ENCODE data around the gene APLN.

APLN gene

DNA sequence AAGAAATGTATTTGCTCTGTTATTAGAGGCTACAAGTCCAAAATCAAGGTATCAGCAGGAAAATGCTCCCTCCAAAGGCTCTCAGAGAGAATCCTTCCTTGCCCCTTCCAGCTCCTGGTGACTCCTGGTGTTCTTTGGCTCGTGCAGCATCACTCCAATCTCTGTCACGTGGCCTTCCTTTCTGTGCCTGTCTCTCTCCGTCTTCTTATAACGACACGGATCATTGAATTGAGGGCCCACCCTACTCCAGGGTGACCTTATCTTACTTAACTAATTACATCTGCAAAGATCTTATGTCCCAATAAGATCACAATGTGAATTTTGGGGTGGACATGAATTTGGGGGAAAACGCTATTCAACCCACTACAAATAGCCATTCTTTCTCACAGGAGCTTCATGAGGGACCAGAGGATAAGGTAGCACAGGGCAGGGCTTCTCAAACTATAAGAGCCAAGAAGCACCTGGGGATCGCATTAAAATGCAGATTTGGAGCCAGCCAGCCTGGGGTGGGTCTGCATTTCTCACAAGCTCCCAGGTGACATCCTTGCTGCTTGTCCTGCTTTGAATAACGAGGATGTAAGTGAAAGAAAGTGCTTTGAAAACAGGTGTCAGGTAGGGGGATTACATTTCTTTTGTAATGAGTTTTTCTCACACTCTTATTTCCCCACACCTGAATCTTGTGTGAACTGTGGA lies 41.9 kb upstream of the APLN start:
- Histone ChIP-seq H3K27ac (ENCODE audit: low read depth, low read length) (no peak overlapping the region), H3K79me2 (ENCODE audit: control insufficient read depth, low read length) (no peaks in the 10 kb centered on the region), H3K4me3 (ENCODE audit: low read length) (no peak overlapping the region), H3K9me2 (replicated peaks; ENCODE audit: control insufficient read depth, low read length) (no peaks in the 10 kb centered on the region), H3K4me1 (ENCODE audit: control insufficient read depth, low read length) (no peaks in the 10 kb centered on the region), H3K4me2 (ENCODE audit: low read length) (no peak overlapping the region), H3K27me3 (ENCODE audit: control insufficient read depth, low read length) (no peaks in the 10 kb centered on the region), H4K20me1 (ENCODE audit: control insufficient read depth, insufficient read depth, low read depth, low read length) (no peaks in the 10 kb centered on the region), H3F3A (ENCODE audit: control insufficient read depth, insufficient read depth) (no peaks in the 10 kb centered on the region), H3K9me3 (ENCODE audit: control insufficient read depth, insufficient read depth, low read length) (no peaks in the 10 kb centered on the region), H3K36me3 (ENCODE audit: control insufficient read depth, low read length) (no peaks in the 10 kb centered on the region)
- TF ChIP-seq, protein P1, sequence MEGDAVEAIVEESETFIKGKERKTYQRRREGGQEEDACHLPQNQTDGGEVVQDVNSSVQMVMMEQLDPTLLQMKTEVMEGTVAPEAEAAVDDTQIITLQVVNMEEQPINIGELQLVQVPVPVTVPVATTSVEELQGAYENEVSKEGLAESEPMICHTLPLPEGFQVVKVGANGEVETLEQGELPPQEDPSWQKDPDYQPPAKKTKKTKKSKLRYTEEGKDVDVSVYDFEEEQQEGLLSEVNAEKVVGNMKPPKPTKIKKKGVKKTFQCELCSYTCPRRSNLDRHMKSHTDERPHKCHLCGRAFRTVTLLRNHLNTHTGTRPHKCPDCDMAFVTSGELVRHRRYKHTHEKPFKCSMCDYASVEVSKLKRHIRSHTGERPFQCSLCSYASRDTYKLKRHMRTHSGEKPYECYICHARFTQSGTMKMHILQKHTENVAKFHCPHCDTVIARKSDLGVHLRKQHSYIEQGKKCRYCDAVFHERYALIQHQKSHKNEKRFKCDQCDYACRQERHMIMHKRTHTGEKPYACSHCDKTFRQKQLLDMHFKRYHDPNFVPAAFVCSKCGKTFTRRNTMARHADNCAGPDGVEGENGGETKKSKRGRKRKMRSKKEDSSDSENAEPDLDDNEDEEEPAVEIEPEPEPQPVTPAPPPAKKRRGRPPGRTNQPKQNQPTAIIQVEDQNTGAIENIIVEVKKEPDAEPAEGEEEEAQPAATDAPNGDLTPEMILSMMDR (IDR thresholded peaks at IDR 0.05; ENCODE audit: low read depth, low read length, poor library complexity, severe bottlenecking) = no peak
- no peak for TF ChIP-seq EZH2phosphoT487 (IDR thresholded peaks at IDR 0.05; ENCODE audit: borderline replicate concordance, low read length)

DNA sequence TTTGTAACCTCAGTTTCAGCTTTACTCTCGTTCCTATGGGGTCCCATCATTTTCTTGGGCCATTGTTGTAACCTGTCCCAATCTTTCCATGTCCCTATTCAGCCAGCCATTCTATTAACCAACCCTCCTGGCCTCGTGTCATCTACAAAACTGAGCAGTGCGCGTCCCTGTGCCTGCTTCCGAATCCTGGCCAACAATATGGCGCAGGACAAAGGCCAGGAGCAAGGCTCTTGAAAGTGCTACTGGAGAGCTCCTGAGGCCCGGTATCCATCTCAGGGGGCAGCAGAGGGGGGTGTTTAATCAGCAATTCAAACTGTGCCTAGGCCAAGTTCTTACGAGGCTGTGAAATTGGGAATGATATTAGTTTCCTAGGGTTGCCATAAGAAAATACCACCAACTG lies 41.2 kb upstream of the APLN start:
- Histone ChIP-seq H3K9me3 (ENCODE audit: control insufficient read depth, insufficient read depth, low read length) (no peaks in the 10 kb centered on the region), H3K4me1 (ENCODE audit: control insufficient read depth, low read length) (no peaks in the 10 kb centered on the region), H3K9me2 (replicated peaks; ENCODE audit: control insufficient read depth, low read length) (no peaks in the 10 kb centered on the region), H3K79me2 (ENCODE audit: control insufficient read depth, low read length) (no peaks in the 10 kb centered on the region), H4K20me1 (ENCODE audit: control insufficient read depth, insufficient read depth, low read depth, low read length) (no peaks in the 10 kb centered on the region), H3K36me3 (ENCODE audit: control insufficient read depth, low read length) (no peaks in the 10 kb centered on the region), H3F3A (ENCODE audit: control insufficient read depth, insufficient read depth) (no peaks in the 10 kb centered on the region), H3K4me2 (ENCODE audit: low read length) (no peak overlapping the region), H3K27me3 (ENCODE audit: control insufficient read depth, low read length) (no peaks in the 10 kb centered on the region), H3K27ac (ENCODE audit: low read depth, low read length) (no peak overlapping the region), H3K4me3 (ENCODE audit: low read length) (no peak overlapping the region)
- TF ChIP-seq, protein P1 (IDR thresholded peaks at IDR 0.05; ENCODE audit: low read depth, low read length, poor library complexity, severe bottlenecking) = no peak
- no peak for TF ChIP-seq EZH2phosphoT487 (IDR thresholded peaks at IDR 0.05; ENCODE audit: borderline replicate concordance, low read length)

DNA sequence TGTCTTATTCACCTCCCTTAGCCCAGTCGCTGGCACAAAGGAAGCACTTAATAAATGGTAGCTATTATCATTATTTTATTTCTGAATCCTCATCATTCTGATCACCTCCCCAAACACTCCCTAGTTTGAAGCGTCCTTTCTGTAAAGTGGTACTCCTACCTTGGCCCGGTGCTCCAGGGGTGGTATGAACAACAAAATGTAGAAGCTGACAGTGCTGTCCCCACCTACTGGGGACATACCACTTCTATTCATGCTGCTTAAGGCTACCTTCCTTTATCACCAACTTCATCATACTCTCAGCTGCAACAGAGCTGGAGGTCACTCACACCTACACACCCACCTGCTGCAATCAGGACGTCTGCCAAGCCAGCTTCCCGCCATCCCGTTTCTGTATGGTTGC lies 40.8 kb upstream of the APLN start:
- no peaks in the 10 kb centered on the region for H3K4me1 ChIP-seq (ENCODE audit: control insufficient read depth, low read length)
- H3K79me2 ChIP-seq (ENCODE audit: control insufficient read depth, low read length) = no peaks in the 10 kb centered on the region
- H3K27ac ChIP-seq (ENCODE audit: low read depth, low read length) = no peak overlapping the region
- no peaks in the 10 kb centered on the region for H3K36me3 ChIP-seq (ENCODE audit: control insufficient read depth, low read length)
- H3F3A ChIP-seq (ENCODE audit: control insufficient read depth, insufficient read depth) = no peaks in the 10 kb centered on the region
- TF ChIP-seq, protein P1 (IDR thresholded peaks at IDR 0.05; ENCODE audit: low read depth, low read length, poor library complexity, severe bottlenecking) = no peak
- TF ChIP-seq EZH2phosphoT487 (IDR thresholded peaks at IDR 0.05; ENCODE audit: borderline replicate concordance, low read length) = no peak
- no peak overlapping the region for H3K4me2 ChIP-seq (ENCODE audit: low read length)
- H3K27me3 ChIP-seq (ENCODE audit: control insufficient read depth, low read length) = no peaks in the 10 kb centered on the region
- H4K20me1 ChIP-seq (ENCODE audit: control insufficient read depth, insufficient read depth, low read depth, low read length) = no peaks in the 10 kb centered on the region
- H3K4me3 ChIP-seq (ENCODE audit: low read length) = no peak overlapping the region
- no peaks in the 10 kb centered on the region for H3K9me2 ChIP-seq (replicated peaks; ENCODE audit: control insufficient read depth, low read length)
- no peaks in the 10 kb centered on the region for H3K9me3 ChIP-seq (ENCODE audit: control insufficient read depth, insufficient read depth, low read length)
